Activated naive CD8-positive, alpha-beta T cell treated with anti-CD3 and anti-CD28 coated beads, Interleukin-2, amount 50 U/mL, for 16 hours (primary cell): ENCODE measurements around the gene FTH1.

Experiments
- DNase-seq: peaks from one replicate; pipeline ENCODE4 v3.0.0-alpha.2; 2020; ENCODE audit warnings: low read depth, low spot score

Gene FTH1

DNA sequence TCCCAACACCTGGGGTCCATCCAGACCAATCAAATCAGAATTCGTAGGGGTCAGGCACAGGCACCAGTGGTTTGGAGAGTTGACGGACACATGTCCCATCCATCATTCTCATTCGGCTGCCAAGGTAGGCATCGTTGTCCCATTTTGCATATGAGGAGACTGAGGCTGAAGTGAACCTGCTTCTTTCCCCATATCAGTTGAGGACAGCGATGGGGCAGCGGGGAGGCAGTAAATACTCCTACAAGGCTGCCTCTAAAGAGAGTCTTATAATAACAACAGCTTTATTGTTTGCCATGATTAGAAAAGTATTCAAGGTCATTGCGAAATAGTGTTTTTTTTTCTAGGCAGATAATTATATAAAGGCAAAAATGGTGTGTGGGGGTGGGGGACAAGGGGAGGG, 18.9 kb downstream of the FTH1 start:
- DNase-seq, result no peak

DNA sequence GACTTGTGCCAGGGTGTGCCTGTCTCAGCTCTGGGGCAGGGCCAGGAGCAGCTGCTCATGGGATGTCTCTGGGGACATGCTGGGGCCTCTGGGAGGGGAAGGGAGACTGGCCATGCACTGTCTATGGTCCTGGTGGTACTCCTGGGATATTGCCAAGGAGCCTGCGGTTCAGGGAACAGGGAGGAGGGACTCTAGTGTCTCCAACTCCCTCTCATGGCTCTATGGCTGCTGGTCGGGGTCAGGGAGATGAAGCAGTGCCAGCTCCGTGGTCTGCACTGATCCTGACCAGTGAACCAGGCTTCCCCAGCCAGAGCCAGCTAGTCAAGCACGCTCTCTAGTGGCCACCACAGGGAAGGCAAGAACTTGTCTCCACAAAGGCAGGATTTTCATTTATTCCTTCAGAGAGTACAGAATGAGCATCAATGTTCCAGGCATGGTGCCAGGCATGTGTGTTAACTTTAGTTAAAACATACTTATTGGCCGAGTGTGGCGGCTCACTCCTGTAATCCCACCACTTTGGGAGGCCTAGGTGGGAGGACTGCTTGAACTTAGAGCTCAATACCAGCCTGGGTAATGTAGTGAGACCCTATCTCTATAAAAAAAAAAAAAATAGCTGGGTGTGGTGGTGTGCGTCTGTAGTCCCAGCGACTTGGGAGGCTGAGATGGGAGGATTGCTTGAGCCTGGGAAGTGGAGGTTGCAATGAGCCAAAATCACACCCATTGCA, 19.8 kb downstream of the FTH1 start:
- no peak for DNase-seq

DNA sequence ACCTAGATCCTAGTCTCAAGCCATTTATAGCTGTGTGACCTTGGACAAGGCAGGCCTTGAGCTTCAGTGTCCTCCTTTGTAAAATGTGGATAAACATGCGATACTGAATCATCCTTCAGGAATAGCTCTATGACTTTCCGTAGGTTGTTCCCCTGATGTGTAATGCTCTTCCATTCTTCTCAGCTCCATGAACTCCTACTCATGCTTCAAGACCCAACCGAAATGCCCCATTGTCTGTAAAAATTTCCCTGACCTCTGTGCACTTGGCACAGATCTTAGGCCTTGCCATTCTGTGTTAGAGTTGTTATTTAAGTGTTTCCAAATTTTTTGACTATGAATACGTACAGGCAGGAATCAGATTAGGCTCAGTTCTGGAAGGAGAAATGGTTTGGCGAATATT, 20.5 kb downstream of the FTH1 start:
- DNase-seq, result no peak

DNA sequence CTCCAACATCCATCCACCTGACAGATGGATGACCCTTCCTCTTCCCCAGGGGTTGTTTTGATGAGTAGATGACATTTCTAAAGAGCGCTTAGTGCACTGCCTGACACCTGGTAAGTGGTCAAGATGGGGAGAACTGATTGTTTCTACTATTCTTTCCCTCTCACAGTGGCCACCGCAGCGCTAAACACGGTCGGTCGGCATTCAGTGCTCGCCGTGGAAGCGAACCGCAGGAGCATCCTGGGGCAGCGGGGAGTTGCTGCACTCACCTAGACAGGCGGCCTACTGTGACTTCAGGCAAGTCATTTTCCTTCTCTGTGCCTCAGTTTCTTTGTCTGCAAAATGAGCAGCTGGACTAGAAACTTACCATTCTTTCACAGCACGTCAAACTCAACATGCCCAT, 22.2 kb downstream of the FTH1 start:
- no peak for DNase-seq

DNA sequence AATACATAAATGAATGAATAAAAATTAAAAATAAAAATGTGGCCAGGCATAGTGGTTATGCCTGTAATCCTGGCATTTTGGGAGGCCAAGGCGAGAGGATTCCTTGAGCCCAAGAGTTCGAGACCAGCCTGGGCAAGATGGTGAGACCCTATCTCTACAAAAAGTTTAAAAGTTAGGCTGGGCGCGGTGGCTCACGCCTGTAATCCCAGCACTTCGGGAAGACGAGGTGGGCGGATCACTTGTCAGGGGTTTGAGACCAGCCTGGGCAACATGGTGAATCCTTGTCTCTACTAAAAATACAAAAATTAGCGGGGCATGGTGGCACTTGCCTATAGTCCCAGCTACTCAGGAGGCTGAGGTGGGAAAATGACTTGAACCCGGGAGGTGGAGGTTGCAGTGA, 27.0 kb downstream of the FTH1 start:
- DNase-seq, result no peak

DNA sequence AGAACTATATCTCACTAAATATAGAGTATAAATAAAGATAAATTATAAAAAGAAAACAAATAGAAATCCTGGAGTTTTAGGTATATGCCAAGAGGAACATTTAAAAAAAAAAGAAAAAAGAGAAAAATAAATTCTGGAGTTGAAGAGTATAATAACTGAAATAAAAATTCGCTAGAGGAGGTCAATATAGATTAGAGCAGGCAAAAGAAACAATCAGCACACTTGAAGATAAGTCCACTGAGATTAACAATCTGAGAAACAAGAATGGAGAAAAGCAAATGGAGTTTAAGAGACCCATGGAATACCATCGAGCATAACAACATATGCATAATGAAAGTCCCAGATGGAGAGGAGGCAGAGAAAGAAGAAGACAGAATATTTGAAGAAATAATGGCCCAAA, 31.6 kb downstream of the FTH1 start:
- no peak for DNase-seq

DNA sequence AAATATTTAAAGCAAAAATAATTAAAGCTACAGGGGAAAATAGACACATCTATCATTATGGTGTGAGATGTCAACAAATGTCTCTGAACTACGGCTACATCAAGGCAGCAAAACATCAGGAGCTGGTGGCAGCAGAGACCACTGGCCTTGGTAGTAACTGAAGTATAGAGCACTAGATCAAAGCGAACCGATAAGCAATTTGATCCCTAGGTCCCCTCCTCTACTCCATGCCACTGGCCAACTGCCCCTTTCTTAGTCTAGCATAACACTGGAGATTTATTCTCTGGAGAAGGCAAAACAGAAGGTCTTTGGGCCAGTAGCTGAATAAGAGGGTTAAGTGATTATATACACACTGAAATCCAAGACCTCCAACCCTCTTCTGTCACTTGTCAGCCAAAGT, 36.5 kb downstream of the FTH1 start:
- DNase-seq, result no peak

DNA sequence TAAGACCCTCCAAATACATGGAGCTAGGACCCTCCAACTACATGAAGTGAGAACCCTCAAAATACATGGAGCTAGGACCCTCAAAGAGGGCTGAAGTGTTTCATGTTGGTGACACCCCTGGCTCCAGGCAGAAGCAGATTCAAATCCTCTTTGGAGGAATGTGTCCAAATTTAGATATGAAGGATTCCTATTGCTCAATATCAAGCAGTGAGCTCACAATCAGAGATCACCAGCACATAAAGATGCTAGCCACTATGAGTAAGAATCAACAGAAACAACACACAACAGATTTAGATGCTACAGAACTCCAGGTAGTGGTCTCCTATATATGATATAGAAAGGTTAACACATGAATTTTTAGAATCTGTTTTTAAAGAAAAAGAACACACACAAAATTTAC, 38.8 kb downstream of the FTH1 start:
- DNase-seq, result no peak

DNA sequence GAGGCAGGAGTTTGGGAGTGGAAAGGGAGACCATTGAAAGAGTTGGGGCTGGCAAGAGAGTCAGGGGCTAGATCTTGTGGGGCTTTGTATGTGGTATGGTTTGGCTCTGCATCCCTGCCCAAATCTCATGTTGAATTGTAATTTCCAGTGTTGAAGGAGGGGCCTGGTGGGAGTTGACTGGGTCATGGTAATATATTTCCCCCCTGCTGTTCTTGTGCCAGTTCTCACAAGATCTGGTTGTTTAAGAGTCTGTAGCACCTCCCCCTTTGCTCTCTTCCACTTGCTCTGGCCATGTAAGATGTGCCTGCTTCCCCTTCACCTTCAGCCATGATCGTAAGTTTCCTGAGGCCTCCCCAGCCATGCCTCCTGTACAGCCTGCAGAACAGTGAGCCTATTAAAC, 39.9 kb downstream of the FTH1 start:
- no peak for DNase-seq

DNA sequence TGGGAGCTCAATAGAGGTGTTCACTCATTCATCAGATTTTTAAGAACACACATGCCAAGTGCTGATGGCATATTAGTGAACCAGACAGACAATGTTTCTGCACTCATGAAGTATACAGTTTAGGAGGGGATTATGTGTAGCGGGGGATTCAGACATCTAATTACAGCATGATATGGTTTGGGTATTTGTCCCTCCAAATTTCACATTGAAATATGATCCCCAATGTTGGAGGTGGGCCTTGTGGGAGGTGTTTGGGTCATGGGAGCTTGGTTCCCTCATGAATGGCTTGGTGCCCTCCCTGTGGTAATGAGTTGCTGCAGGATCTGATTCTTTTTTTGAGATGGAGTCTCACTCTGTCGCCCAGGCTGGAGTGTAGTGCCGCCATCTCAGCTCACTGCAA, 41.2 kb downstream of the FTH1 start:
- no peak for DNase-seq

DNA sequence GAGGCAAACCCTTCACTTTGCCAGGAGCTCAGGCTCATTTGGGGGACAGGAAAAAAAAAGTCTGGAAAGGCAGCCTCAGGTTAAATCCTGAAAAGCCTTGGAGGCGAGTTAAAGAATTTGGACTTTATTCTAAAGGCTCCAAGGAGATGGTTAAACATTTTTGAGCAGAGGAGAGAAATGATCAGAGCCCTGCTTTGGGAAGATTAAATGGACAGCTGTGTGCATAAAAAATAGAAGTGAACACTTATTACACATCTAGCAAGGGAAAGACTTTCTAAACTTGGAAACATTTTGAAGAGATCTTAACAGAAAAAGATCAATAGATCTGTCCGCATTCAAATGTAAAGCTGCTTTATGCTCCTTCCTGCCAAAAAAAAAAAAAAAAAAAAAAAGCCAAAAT, 41.7 kb downstream of the FTH1 start:
- DNase-seq, result no peak

DNA sequence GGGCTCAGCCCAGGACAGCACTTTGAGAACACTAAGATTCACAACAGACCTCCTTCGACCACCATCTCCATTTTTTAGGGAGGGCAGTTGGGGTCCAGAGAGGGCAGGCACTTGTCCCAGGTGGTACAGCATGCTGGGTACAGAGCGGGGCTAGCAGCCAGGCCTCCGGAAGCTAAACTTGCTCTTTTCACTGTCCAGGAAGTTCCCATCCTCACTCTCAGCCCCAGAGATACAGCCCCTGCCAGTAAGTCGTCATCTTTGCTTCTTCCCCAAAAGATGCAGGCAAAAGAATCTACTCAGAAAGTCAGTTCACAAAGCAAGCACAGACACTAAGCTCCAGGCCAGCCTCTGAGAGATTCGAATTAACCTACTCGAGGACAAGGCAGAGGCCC, 43.4 kb downstream of the FTH1 start:
- DNase-seq, result no peak

DNA sequence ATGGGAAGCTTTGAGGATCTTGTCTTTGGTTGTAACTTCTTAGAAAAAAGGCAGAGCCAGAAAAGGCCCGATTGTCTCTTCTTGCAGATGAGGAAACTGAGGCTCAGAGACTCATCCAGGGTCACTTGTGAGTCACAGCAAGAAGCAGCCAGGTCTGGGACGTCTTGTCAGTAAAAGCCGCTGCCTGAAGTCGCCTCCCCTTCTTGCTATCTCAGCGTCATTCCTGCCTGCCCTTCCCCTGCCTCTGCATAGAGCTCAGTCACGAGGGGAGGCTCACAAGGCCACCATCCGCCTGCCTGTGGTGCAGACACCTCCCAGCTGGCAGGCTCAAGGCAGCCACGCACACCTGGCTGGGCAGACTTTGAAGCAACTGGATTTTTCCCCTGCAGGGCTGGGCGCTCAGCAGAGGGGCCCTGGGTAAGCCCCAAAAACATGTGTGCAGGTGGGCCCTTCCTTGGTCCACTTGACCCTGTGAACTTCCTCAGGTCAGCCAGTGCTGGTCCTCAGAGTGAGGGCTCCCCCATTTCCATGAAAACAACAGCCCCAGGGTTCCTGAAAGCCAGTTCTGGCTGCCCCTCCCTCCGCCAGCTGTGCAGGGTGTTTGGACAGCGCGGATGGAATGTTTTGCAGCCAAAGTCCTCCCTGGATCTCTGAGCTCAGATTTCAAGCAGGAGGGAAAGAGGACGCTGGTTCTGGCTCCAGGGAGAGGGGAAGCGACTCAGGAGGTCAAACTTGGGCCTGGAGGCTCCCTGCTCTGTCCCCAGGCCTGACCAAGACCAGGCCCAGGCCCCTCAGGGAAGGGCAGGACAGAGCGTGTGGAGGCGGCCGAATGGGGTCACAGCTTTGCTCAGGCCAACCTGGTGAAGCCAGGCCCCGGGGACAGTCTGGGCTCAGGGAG, 44.0 kb downstream of the FTH1 start:
- DNase-seq, result no peak

DNA sequence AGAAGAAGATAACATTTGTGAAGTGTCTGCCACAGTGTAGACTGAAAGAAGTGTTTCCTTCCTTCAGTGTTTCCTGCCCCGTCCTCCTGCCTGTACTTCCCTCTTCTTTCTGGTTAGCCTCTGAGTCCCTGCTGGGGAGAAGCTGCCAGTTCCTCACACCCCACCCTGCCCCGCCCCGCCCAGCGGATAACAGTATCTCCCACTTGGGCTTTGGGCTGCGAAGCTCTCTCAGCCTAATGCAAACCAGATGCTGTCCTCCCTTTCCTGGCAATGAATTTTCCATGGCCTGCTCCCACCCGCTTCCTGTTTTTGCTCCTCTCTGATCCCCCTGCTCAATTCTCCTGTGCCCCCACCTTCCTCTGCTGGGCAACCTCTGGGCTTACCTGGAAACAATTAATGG, 44.9 kb downstream of the FTH1 start:
- no peak for DNase-seq

DNA sequence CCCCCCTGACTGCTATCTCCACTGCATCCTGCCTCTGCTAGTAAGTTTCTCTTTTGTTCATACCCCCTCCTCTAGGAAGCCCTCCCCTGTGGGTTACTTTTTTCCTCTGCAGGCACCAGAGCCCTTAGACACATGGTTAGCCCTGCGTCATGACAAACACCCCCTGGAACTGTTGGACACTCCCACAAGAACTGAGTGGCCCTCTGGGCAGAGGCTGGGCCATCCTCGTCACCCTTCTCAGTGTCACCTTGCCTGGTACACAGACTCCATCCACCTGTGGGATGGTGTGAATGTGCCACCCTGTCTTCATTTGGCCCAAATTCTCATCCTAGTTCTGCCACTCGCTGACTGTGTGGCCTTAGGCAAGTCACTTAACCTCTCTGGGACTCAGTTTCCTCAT, 46.0 kb downstream of the FTH1 start:
- no peak for DNase-seq

DNA sequence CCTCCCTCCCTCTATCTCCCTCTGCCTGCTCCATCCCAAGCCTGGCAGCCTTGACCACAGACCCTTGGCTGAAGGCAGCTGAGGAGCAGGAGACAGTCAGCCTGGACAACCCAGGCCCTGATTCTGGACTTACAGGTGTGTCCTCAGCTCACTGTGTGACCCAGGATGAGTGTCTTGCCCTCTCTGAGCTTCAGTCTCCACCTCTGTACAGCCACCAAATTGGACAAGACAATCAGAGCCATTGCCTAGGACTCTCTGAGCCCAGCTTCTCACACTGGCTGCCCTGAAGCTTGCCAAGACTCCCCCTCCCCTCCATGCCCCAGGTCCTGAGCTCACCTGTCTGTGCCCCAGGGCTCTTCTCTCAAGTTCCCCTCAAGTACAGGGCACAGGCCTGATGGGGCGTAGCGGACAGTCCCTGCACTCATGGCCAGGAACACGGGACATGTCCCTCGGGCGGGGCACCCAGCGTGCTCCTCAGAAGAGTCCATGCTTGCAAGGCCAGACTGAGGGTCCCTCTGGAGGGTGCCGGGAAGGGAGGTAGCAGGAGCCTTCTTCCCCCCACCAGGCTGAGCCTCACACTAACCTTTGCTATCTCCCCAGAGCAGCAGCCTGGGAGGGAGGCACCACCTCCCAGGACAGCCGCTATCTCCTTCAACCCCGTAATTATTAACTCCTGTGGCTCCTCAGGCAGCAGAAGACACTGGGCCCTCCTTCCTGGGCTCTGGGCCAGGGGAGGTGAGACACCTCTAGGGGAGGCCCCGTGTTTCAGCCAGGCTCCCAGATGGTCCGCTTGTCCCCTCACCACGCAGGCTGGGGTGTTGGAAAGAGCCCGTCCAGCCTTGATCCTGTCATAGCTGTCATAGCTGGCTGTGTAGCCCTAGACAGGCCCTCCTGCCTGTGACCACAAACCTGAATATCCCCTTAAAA, 47.5 kb downstream of the FTH1 start:
- DNase-seq, result no peak

DNA sequence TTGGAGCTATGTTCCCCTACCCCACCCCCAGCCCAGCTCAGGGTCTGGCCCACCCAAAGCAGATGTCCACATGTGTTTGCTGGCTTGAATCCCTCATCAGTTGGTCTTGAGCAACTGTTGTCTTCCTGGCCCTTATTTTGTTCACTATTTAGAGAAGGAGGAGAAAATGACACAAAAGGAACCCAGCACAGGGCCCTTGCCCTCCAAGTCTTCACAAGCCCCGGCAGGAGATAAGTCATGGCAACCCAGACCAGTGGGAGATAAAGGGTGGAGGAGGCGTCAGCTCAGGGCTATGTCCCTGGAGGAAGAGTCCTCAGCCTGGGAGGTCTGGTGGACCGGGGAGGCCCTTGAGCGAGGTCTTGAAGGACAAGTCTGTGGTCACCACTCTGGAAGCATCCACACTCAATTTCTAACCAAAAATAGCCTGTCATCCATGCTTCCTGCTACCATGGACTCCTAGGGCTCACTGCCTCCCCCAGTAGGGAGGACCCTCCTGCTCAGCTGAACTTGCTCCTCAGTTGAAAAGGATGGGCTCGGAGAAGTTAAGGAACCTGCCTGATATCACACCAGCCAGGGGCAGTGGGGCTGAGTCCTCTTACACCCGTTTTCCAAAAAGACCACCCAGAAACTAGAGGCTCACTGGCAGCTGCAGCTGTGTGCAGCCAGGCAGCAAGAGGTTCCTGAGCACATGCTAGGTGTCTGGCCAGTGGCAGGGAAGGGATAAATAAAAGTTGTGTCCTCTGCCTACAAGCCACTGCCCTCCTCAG, 48.3 kb downstream of the FTH1 start:
- DNase-seq, result no peak

DNA sequence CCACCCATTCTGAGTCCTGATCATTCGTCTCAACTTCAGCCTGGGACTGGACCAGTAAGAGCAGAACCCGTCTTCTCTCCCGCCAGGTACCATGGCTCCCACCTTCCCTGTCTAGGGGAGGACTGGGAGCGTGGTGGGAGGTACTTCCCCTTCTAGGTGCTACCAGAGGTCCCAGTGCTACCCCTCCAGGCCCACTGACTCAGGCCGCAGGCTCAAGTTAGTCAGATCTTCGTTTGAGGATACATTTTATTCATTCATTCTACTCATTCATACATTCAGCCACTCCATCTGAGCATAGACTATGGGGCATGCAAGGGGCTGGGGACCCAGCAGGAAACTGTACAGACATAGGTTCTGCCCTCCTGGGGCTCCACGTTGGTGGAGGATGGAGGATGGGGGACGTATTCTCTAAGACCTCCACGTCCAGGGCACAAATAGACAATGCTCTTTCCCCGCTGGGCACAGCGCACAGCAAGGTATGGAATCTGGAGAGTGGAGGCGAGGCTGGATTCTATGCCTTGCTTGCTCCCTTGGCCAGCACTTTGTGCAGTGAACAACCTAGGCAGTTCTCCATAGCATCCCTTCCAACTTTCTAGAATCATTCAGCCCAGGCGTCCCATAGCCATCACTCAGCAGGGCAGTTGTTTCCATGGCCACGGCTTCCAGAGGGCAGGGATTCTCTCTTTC, 49.0 kb downstream of the FTH1 start:
- DNase-seq, result no peak

DNA sequence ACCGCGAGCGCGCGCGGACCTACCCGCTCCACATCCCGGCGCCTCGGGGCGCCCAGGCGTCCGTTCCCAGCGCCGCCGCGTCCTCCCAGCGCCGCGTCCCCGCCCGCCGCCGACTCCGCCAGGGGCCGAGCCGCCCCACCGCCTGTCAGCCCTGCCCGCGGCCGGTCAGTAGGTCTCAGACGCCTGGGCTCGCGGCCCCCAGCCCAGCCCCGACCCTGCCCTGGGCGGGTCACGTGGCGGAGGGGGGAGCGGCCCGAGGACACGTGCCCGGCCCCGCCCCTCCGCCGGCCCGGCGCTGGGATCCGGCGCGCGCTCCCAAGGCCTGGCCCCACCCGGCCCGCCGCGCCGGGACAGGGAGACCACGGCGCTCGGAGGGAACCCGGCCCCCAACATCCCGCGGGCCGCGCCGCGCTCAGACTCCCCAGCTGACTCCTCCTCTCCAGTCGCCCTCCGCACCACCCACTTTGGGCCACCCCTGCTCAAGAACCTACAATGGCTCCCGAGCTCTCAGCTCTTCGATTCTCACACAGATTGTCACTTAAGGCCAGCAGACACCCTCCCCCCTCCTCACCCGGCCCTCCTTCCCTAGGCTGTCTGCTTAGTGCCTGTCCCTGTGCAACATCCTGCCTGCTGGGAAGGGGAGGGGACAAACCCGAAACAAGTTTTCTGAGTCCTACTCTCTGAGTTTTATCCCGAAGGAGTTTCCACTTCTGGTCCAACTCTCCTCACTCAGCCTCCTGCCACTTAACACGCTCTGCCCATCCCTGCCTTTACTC, 49.9 kb downstream of the FTH1 start, which contains the start of gene RAB3IL1:
RAB3IL1 (minus strand) TSS at position 233 of the 776 bp plus-strand sequence; CDS start at position 34, 199 bp downstream.
- DNase-seq, result no peak
